Stimulated activated CD8-positive, alpha-beta memory T cell treated with anti-CD3 and anti-CD28 coated beads, Interleukin-7, amount 100 ng/mL, for 24 hours (primary cell): ENCODE measurements around the gene KSR2.
A peak's percentile ranks its signal among the peaks of the same experiment; 100 is the strongest.
"Not testable (repeated sequence)": the region's sequence is repeated elsewhere in the genome, so short reads cannot be mapped to it uniquely, and the experiment has no call there.

Experiments used
- DNase-seq: peaks from one replicate; pipeline ENCODE4 v3.0.0-alpha.2; 2020; ENCODE audit warnings: low read depth

The KSR2 gene

DNA sequence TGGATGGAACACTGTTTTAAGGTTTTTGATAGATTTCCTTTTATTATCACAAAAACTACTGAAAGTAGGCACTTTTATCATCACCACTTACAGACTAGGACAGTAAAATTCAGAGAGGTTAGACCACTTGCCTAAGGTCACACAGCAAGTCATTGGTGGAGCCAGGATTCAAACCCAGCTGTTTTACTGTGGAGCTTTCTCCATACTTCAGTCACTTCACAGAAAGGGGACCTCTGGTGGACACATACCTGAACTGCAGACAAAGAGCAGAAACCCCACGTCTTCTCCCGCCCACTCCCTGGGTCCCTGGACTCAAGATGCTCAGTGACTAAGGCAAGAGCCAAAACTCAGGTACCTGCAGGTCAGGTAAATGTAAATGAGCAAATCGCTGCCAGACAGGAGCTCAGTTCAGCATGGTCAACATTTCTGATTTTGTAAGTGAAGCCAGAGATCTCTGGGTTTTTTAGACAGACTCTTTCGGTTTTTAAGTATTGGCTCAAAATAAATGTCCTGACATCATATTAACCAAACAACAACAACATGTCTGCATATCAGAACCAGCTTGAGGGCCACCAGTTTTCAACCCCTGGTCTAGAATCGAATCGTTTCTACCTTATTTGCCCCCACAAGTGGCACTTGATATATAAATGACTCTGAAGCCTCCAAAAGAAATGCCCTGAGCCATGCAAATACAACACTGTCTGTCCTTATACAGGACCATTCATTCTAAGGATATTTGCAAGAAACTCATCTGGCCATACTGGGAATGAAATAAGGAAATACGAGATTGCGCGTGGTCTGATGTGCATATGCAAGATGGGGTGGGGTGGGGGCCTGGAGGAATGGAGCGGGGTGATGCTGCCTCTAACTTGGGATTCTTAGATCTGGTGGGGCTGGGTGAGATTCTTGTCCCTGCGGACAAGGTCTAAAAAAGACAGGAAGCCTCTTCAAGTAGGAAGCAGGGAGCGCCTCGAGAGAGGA lies 110.9 kb downstream of the KSR2 start:
- peak; percentile 22 for DNase-seq

DNA sequence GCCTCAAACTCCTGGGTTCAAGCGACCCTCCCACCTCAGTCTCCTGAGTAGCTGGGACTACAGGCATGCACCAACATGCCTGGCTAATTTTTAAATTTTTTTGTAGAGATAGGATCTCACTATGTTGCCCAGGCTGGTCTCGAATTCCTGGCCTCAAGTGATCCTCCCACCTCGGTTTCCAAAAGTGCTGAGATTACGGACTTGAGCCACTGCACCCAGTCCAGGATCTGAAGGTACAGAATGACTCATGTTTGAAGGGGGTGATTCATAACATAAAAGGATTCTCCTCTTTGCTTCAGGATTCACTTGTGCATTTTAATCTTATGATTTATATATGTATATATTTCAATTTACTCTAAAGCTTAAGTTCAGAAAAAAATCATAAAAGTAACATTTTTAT lies 111.7 kb downstream of the KSR2 start:
- not testable (repeated sequence) for DNase-seq

DNA sequence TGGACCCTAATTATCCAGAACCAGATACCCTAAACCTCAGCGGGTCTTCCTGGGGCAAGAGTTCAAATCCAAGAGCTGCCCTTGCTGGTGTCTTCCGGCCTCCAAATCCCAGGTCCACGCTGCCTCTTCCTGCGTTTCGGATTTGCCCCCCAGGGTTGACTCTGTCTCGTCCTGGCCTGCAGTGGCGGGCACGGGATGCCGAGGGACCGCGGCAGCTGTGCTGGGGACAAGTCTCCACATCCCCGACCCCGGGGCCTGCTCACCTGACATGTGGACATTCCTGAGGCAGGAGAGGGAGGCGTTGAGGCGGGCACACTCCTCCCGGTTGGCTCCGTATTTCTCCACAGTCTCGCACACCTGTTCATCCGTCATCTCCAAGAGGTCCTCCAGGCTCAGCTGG lies 113.6 kb downstream of the KSR2 start:
- DNase-seq = no peak

DNA sequence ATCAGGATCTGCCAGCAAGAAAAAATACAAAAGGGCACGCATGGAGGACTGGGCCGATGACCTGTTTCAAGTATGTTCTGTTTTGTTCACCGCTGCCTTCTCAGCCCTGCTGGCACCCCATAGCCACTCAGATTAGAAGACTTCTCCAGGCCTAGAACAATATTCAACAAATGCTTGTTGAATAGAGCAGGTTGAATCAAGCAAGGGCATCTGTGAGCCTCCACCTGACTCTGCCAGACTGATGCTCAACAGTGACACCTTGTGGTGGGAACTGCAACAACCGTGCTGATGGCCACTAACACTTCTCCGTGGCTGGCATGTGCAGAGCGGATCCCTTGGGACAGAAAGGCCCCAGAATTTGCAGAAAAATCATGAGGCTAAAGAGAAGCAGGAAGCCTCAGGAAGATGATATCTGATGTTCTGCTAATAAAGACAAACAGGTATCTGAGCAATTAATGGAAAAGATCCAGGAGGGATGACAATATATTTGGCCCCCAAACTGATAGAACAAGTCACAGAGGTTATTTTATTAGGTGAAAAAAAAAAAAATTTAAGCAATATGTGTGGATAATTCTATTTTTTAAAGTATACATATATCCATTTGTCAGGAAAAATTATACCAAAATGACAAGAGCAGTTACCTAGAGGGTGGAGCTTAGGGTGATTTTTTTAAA lies 114.3 kb downstream of the KSR2 start:
- peak; percentile 14 for DNase-seq

DNA sequence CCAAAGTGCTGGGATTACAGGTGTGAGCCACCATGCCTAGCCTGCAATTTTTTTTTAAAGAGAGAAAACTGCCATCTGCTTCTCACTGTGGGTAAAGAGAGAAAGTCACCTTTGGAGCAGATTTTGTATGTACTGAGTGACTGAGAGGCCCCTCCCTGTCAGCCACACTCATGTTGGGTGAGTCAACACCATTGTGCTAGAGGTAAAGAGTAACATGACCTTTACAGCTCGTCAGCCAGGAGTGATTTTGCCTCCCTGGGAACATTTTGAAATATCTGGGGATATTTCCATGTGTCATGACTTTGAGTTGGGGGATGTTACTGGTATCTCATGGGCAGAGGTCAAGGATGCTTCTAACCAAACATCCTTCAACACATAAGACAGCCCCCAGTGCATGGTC lies 115.2 kb downstream of the KSR2 start:
- no peak for DNase-seq

DNA sequence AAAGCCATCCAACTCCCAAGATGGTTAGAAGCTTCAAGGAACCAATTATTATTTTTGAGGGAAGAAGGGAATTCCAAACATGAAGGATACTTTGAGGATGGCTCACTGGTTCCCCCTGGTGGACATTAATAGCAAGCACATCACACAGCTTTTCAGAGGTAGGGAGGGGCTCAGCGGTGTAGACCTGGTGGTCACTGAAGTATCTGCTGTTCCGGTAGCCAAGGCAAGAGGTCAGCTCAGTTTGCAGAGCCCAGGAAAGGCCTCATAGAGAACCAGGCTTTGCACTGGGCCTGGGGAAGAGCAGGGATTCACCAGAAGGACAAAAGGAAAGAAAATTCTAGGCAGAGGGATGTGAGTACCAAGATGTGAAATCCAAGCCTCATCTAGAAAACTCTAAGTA lies 118.7 kb downstream of the KSR2 start:
- DNase-seq = no peak

DNA sequence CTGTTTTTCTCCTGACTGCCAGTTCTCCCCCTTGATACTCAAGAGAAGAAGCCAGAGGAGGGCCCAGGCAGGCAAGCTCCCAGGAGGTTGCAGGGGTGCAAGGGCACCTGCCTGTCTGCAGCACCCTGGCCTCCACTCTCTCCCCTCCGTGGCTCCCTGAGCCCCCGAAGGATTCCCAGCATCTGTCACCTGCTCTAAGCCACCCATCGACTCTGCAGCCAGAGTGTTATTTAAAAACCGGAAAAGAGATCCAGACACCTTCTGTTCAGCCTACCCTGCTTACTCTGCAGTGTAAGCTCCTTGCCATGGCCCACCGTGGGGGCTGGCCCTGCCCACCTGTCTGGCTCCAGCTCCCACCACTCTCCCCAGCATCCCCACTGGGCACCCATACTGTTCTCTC lies 121.4 kb downstream of the KSR2 start:
- DNase-seq = no peak

DNA sequence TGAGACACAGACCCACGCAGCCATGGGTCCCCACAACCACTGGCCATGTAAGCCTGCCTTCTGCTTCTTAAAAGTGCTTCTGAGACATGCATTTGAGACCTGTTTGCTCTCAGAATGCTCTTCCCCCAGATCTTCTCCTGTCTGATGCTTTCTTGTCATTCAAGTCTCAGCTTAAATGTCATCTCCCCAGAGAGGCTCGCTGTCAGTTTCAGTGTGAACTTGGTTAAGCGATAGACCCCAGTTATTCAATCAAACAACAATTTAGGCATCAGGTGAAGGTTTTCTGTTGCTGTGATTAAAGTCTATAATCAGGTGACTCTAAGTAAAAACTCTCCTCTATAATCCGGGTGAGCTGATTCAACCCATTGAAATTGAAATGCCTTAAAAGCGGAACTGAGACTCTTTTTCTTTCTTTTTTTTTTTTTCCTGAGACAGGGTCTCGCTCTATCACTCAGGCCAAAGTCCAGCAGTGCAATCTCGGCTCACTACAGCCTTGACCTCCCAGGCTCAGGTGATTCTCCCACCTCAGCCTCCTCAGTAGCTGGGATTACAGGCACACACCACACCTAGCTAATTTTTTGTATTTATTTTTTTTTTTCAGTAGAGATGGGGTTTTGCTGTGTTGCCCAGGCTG lies 123.4 kb downstream of the KSR2 start:
- no peak for DNase-seq

DNA sequence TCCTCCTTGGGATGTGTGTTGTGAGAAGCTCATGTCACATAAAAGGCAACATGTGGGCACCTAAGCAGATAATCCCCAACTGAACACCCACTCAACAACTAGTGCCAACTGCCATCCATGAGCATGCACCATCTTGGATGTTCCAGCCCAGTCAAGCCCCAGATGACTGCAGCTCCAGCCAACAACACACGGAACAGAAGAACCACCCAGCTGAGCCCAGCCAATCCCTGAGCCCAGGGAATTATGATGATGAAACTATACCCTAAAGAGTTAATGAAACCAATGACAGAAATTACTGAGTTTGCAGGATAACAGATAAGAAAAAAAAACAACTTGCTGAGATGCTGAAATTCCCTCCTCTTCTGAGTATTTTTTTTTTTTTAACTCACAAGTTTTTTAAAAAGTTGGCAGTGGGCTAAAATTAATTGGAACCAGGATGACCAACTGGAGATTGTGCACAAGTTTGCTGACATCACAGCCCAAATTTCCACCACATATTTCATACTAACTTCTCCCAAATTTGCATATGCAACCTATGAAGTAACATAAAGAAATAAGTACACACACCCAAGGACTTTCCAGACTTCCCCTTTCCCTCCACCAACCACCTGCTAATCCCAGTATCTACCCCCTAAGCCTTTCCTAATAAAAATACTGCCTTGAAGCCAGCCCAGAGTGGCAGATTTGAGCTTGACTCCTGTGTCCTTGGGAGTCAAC lies 124.5 kb downstream of the KSR2 start:
- no peak for DNase-seq

DNA sequence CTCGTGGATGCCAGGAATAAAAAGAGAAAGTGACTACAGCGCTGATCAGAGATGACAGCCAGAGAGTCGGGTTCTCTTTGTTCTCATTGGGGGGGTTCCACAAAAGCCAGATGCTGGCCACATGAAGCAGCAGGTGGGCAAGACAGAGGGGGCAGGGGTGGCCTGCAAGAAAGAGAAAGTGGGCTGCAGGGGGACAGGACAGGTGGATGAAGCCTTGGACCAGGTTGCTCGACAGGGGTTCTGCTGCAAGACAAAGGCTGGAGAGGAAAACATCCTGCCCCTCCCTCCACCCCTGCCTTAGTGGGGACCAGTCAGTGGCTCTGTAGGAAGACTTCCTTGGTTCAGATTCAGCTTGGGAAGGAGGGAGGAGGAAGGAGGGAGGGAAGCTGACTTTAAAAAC lies 126.2 kb downstream of the KSR2 start:
- no peak for DNase-seq

DNA sequence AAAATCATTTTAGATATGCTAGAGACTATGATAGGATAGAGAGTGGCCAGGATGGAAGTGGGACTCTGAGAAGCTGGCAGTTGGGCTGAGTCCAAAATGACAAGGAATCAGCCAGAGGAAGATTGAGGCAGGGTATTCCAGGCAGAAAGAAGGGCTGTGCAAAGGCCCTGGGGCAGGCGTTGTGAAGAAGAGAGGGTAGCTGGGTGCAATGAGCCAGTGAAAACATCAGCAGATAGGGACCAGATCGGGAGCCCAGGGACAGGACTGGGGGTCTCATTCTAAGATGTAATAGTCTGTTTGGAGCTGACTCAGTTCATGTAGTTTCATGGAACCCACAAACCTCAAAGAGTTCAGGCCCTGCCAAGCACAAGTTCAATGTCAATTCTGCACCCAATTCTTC lies 126.6 kb downstream of the KSR2 start:
- no peak for DNase-seq

DNA sequence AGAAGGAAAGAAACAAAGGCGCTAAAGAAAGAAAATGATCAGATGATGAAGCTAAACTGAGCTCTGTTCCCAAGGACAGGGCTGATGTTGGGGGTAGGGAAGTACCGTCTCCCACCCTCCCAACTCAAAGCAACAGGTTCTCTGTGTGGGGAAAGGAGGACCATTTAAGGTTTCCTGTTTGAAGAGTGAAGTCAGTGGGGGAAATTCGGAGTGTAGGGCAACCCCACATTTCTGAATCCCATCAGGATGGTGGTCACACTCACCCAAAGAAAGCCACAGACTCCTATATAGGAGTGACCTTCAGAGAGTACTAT lies 131.1 kb downstream of the KSR2 start:
- no peak for DNase-seq

DNA sequence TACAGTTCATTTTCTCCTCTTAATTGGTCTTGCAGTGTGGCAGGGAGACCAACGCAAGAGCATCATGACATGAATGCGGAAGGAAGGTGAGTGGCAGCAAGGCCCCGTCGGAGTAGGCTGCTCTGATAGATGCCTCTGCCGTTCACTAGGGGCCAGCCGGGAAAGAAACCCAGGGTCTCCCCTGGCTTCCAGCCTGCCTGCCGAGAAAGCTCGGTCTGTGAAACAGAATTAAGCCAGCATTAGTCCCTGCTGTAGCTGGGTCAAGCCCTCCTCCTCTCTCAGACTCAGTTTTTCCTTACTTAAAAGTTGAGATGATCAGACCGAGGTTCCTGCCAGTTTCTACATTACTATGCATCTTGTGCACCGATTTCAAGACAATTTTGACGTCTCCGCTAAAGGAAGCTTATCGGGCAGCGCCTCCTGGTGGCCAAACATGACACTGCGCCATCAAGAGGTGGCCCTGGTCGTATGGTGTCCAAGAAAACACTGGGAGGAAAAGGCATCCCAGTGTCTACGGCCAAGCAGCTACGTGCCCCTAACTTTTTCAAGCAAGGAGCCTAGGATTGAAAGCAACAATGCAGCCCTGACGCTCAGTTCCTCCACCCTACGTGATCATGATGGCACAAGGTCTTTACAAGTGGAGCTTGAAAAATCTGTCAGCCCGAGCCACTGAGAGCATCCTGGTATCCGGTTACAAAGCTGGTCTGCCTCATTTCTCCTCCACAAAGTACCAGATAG lies 131.6 kb downstream of the KSR2 start:
- DNase-seq = peak; percentile 64

DNA sequence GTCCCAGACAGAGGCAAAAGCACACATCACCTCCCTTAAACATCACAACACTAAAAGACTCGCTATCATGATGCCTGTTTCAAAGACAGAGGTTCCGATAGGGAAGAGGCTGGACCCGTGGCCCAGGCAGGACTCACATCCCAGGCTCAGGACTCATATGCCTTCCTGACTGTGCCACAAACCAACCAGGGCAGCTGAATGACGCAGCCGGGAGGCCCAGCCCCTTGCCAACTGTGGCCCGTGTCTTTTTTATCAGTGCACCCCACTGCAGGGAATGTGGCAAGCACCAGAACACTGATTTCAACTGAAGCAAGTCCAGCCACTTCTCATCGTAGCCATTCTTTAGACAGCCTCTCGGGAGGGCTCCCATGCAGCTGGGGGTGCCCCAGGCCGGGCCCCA lies 132.3 kb downstream of the KSR2 start:
- no peak for DNase-seq

DNA sequence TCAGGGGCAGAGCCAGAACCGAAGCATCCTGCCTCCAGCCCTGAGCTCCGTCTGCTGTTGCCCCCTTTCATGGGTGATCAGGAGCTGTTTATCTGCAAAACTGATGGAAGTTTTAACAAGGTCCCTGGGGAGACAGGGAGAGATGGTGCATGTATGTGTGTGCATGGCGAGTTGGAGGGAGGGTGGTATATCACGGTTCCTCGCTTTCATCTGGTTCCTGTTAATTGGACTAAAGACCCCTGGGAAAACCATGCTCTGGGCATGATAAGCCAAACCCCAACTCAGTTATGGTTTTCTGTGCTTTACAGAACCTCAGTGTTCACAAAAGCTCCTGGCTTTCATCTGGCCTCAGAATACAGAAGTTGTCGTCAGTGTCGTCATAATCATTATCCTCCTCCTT lies 133.6 kb downstream of the KSR2 start:
- DNase-seq = no peak

DNA sequence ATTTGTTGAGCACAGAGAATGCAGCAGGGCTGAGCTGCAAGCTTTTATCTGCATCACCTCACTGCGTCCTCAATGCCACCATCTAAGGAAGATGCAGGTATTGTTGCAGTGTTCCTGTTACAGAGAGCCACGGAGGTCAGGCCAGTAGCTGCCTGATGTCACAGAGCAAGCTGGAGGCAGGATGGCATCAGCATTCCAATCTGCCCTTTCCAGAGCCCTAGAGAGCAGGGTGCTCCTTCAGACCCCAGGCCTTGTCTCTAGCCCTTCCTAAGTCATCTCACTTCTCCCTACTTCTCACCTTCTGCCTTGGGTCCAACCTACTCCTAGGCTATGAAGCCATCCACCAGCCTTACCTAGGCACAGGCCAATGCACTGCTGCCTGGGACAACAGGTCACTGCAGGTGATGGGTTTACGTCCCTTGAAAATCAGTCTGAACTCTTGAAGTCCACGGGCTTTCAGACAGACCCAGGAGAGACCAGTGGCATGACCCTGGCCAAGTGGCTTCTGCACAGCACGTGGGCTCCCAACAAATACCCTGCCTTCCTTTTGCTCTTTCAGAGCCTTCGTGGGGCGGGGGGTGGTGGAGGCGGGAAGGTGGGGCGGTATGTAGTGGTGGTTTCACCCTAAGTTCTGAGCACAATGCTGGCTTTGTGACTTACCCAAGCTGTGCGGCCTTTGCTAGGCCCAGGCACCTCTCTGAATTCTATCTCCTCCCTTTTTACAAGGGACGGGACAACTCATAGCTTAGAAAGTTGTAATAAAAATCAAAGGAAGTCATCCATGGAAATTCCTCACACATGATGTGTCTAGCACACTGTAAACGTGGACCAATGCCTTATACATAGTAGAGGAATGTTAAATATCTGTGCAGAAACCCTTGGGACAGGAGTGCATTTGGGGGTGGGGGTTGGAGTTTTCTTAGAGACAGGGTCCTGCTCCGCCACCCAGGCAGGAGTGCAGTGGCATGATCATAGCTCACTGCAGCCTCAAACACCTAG lies 136.0 kb downstream of the KSR2 start:
- no peak for DNase-seq

DNA sequence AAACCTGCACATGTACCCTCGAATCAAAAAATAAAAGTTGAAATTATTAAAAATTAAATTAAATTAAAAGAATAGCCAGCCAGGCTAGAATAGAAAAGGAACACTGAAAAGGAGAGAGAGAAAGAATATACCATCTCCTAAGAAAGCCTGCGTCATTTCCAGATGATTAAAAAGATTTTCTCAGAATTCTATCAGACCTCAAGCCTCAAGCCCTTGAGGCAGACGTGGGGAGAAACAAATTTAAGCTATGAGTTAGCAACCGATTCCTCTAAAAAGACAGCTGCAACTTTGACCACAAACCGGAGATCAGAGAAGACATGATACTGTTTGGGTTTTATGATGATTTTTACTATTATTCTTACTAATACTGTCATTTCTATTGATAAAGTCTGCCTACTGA lies 138.3 kb downstream of the KSR2 start:
- DNase-seq = no peak

DNA sequence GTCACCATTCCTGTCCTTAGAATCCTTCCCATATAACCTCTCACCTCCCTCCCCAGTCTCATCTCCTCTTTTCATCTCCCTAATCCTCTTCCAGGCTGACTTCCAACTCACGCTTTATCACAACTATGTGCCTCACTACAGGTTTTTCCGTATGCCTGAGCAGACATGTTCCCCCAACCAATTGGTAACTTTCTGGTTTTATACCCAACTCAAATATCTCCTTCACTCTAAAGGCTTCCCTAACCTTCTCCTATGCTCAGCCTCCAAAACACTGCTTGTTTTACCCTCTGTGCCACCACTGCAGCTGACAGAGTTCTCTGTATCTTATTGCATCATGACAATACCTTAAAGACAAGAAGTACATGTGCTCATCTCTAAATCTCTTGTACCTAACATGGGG lies 139.7 kb downstream of the KSR2 start:
- DNase-seq = no peak

DNA sequence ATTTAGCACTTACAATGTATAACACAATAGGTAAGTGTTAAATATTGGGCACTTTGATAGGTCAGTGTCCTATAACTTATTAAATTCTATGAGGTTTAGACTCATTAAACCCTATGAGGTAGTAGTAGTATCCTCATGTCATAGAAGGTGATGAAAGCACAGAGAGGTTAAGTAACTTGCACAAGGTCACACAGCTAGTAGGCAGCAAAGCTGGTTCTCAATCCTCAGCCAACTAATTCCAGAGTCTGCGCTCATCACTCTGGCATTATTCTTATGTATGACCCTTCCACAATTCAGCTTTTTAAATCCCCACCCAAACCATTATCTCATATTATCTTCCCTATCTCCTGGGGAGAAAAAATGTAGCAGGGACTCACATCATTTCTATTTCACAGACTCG lies 141.1 kb downstream of the KSR2 start:
- no peak for DNase-seq

DNA sequence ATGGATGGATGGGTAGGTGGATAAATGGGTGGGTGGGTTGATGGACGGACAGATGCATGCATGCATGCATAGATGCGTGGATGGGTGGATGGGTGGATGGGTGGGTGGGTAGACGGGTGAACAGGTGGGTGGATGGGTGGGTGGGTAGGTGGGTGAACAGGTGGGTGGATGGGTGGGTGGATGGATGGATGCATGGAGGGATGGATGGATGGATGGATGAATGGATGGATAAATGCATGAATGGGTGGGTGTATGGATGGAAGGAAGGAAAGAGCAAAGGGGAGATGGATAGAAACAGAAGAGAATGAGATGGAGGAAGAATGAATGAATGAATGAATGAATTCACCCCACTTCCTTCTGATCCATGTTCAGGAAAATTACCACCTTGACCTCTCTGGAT lies 143.0 kb downstream of the KSR2 start:
- no peak for DNase-seq
